ENCODE measurements around the gene USP40. TPM values are rescaled to one million over a fixed set of nuclear protein-coding genes. Genes with fewer than 3 reads are reported as not detected.

Gene USP40
- total RNA-seq, 5 donors from 2014 or later (not counting 1 experiment from before 2014, with no cell fraction given) = 17.3 to 24.5 (median 20.4) TPM

GRCh38 chr2:233453916-233454315 lies 112.7 kb downstream of the USP40 start:
- H3K4me3 ChIP-seq (ENCODE audit: control insufficient read depth in 1 of 2, extremely low read depth in 1 of 2, low read length in 1 of 2) = no peak overlapping the region
- POLR2A ChIA-PET = no interaction called here
- CTCF ChIA-PET = interaction anchor here in 1 of 2 donors (0.7 kb wide), 1 partner anchor 1112 kb away, joined by 3 read pairs; no protein-coding TSS in a partner anchor
- WGBS (ENCODE audit: insufficient coverage) = 98% methylated on average over 8 of the region's 8 CpGs
- H3K4me1 ChIP-seq (ENCODE audit: control insufficient read depth in 1 of 2, extremely low read depth in 1 of 2, insufficient read depth in 2 of 2, low read length in 2 of 2) = no peaks in the 10 kb centered on the region
- H3K36me3 ChIP-seq (ENCODE audit: control insufficient read depth in 2 of 2, extremely low read depth in 1 of 2, insufficient read depth in 1 of 2, low read length in 1 of 2) = peaks cover 35 to 100% of the 10 kb centered on the region in 2 donors
- no peaks in the 10 kb centered on the region for H3K9me3 ChIP-seq
- Mint-ChIP-seq H3K27me3 (no peaks in the 10 kb centered on the region), H3K4me1 (peaks cover 0 to 5% (median 0%) of the 10 kb centered on the region in 3 donors), H3K4me3 (no peak overlapping the region), H3K27ac (no peak overlapping the region), H3K9me3 (no peaks in the 10 kb centered on the region), H3K36me3 (peaks cover 54% of the 10 kb centered on the region)
- DNase-seq = no peak
- no peaks in the 10 kb centered on the region for H3K27me3 ChIP-seq (replicated peaks in 1 of 2; ENCODE audit: control insufficient read depth in 2 of 2, extremely low read depth in 1 of 2, insufficient read depth in 2 of 2, low read length in 1 of 2)
- no peak overlapping the region for H3K27ac ChIP-seq (ENCODE audit: low read length)
- no peak for ATAC-seq (replicated peaks in 1 of 4)

DNA sequence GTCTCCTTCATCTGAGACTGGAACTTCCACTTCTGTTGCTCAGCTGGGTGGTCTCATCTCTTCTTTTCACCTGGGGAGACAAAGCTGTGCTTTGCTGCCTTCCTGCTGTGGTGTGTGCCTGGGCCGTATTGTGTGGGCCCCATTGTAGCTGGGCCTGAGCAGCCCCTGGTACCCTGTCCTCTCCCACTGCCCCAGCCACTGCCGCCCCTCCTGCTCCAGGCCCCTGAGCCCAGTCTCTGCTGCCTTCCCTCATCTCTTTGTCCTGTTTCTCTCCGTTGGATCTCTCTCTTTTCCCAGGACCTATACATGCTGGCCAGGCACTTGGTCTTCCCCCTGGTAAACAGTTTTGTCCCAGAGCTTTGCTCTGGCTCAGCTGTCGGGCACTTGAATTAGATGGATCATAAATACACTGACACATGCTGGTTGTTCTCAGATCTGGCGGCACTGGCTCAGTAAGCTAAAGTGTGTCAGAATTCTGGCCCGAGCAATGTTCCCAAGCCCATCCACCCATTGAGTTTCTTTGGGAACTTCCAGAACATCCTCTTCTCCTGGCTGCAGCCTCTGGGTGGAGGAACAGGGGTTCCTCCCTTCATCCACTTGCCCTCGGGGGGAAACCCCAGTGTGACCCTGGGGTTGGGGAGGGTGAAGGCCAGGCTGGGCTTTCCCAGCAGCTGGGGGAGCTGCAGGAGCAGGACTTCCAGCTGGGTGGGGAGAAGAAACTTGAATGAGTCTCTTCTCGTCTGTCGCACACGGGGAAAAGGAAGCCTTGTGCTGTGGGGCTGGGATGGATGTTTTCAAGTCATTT lies 113.3 kb downstream of the USP40 start:
- no peaks in the 10 kb centered on the region for H3K9me3 Mint-ChIP-seq
- H3K36me3 ChIP-seq (ENCODE audit: control insufficient read depth in 2 of 2, extremely low read depth in 1 of 2, insufficient read depth in 1 of 2, low read length in 1 of 2) = peaks cover 35 to 100% of the 10 kb centered on the region in 2 donors
- no peak for DNase-seq
- ATAC-seq (replicated peaks in 1 of 4) = no peak
- no peaks in the 10 kb centered on the region for H3K27me3 ChIP-seq (replicated peaks in 1 of 2; ENCODE audit: control insufficient read depth in 2 of 2, extremely low read depth in 1 of 2, insufficient read depth in 2 of 2, low read length in 1 of 2)
- no peaks in the 10 kb centered on the region for H3K27me3 Mint-ChIP-seq
- CTCF ChIA-PET = interaction anchor here (0.7 kb wide), 2 partner anchors 1112 to 1818 kb away, joined by 3 read pairs; no protein-coding TSS in a partner anchor
- peaks cover 56% of the 10 kb centered on the region for H3K36me3 Mint-ChIP-seq
- H3K4me1 ChIP-seq (ENCODE audit: control insufficient read depth in 1 of 2, extremely low read depth in 1 of 2, insufficient read depth in 2 of 2, low read length in 2 of 2) = no peaks in the 10 kb centered on the region
- H3K27ac ChIP-seq (ENCODE audit: low read length) = no peak overlapping the region
- POLR2A ChIA-PET = no interaction called here
- WGBS (ENCODE audit: insufficient coverage) = 100% methylated on average over 6 of the region's 10 CpGs
- no peak overlapping the region for H3K4me3 Mint-ChIP-seq
- H3K27ac Mint-ChIP-seq = peak overlapping the region in 1 of 2 donors; percentile 39
- H3K4me3 ChIP-seq (ENCODE audit: control insufficient read depth in 1 of 2, extremely low read depth in 1 of 2, low read length in 1 of 2) = no peak overlapping the region
- H3K4me1 Mint-ChIP-seq = peaks cover 0 to 6% (median 0%) of the 10 kb centered on the region in 3 donors
- H3K9me3 ChIP-seq = no peaks in the 10 kb centered on the region

- H3K4me3 Mint-ChIP-seq = no peak overlapping the region
- WGBS (ENCODE audit: insufficient coverage) = 93% methylated on average over 7 of the region's 9 CpGs
- no peaks in the 10 kb centered on the region for H3K9me3 Mint-ChIP-seq
- peaks cover 50% of the 10 kb centered on the region for H3K36me3 Mint-ChIP-seq
- peaks cover 0 to 4% (median 0%) of the 10 kb centered on the region in 3 donors for H3K4me1 Mint-ChIP-seq
- no peak overlapping the region for H3K27ac ChIP-seq (ENCODE audit: low read length)
- ChIA-PET CTCF (no interaction called here), POLR2A (interaction anchor here in 1 of 2 donors (0.6 kb wide), 1 partner anchor 95 kb away, joined by 4 read pairs; no protein-coding TSS in a partner anchor)
- no peaks in the 10 kb centered on the region for H3K27me3 ChIP-seq (replicated peaks in 1 of 2; ENCODE audit: control insufficient read depth in 2 of 2, extremely low read depth in 1 of 2, insufficient read depth in 2 of 2, low read length in 1 of 2)
- DNase-seq = no peak
- no peak overlapping the region for H3K4me3 ChIP-seq (ENCODE audit: control insufficient read depth in 1 of 2, extremely low read depth in 1 of 2, low read length in 1 of 2)
- H3K4me1 ChIP-seq (ENCODE audit: control insufficient read depth in 1 of 2, extremely low read depth in 1 of 2, insufficient read depth in 2 of 2, low read length in 2 of 2) = no peaks in the 10 kb centered on the region
- no peak overlapping the region for H3K27ac Mint-ChIP-seq
- H3K27me3 Mint-ChIP-seq = no peaks in the 10 kb centered on the region
- no peaks in the 10 kb centered on the region for H3K9me3 ChIP-seq
- ATAC-seq (replicated peaks in 1 of 4) = no peak
- peaks cover 25 to 95% of the 10 kb centered on the region in 2 donors for H3K36me3 ChIP-seq (ENCODE audit: control insufficient read depth in 2 of 2, extremely low read depth in 1 of 2, insufficient read depth in 1 of 2, low read length in 1 of 2)
These were observed 114.6 kb downstream of the USP40 start for GRCh38 chr2:233451950-233452349.

- CTCF ChIA-PET = no interaction called here
- WGBS (ENCODE audit: insufficient coverage) = 87% methylated on average over 6 of the region's 22 CpGs
- no peak for DNase-seq
These were observed 115.6 kb downstream of the USP40 start for GRCh38 chr2:233450864-233451575.

DNA sequence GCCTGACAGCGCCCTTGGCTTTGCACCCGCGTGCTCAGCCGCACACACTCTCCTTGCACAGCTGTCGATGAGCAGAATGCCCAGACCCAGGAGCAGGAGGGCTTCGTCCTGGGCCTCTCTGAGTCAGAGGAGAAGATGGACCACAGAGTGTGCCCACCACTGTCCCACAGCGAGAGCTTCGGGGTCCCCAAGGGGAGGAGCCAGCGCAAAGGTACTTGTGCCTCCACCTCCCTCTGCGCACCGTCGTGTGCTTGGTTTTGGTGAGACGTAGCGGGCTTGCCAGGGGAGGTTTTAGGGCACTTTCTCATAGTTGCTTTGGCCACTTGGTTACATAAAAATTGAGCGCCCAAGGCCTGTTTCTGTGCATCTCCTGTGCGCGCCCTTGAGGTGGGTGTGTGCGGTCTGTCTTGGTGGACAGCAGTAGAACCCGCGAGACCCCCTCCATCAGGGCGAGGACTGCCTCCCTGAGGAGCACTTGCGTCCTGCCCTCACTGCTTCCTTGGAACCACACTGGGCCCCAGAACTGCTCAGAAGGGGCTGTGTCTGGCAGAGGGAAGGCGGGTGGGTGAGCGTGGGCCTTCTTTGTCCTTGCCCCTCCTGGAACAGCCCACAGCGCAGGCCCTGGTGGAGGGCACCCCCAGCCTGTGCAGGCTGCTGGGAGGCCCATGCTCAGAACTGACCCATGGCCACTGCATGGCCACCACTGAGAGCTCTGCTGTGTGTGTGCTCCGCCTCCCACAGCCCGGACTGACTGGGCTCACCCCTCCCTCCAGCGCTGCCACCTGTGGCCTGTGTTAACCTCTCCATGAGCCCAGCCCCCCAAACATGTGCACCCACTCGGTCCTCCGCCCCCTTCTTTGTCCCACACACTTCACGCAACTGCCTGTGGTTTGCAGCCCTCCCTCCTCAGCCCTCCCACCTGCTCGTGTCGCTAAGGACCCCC lies 116.4 kb downstream of the USP40 start:
- 87% methylated on average over 27 of the region's 33 CpGs for WGBS (ENCODE audit: insufficient coverage)
- ATAC-seq (replicated peaks in 1 of 4) (no peak), DNase-seq (peak in 1 of 35 experiments; percentile 16)
- Mint-ChIP-seq H3K9me3 (no peaks in the 10 kb centered on the region), H3K36me3 (peaks cover 51% of the 10 kb centered on the region), H3K27me3 (no peaks in the 10 kb centered on the region), H3K27ac (no peak overlapping the region), H3K4me3 (no peak overlapping the region), H3K4me1 (peaks cover 0 to 6% (median 0%) of the 10 kb centered on the region in 3 donors)
- no peaks in the 10 kb centered on the region for H3K4me1 ChIP-seq (ENCODE audit: control insufficient read depth in 1 of 2, extremely low read depth in 1 of 2, insufficient read depth in 2 of 2, low read length in 2 of 2)
- CTCF ChIA-PET = no interaction called here
- POLR2A ChIA-PET = no interaction called here
- H3K27me3 ChIP-seq (replicated peaks in 1 of 2; ENCODE audit: control insufficient read depth in 2 of 2, extremely low read depth in 1 of 2, insufficient read depth in 2 of 2, low read length in 1 of 2) = no peaks in the 10 kb centered on the region
- H3K36me3 ChIP-seq (ENCODE audit: control insufficient read depth in 2 of 2, extremely low read depth in 1 of 2, insufficient read depth in 1 of 2, low read length in 1 of 2) = peaks cover 28 to 95% of the 10 kb centered on the region in 2 donors
- no peak overlapping the region for H3K27ac ChIP-seq (ENCODE audit: low read length)
- H3K4me3 ChIP-seq (ENCODE audit: control insufficient read depth in 1 of 2, extremely low read depth in 1 of 2, low read length in 1 of 2) = no peak overlapping the region
- no peaks in the 10 kb centered on the region for H3K9me3 ChIP-seq

More at GRCh38 chr2:233450864-233451575, 115.6 kb downstream of the USP40 start:
- no peak for ATAC-seq (replicated peaks in 1 of 4)
- H3K4me1 ChIP-seq (ENCODE audit: control insufficient read depth in 1 of 2, extremely low read depth in 1 of 2, insufficient read depth in 2 of 2, low read length in 2 of 2) = no peaks in the 10 kb centered on the region
- H3K27me3 ChIP-seq (replicated peaks in 1 of 2; ENCODE audit: control insufficient read depth in 2 of 2, extremely low read depth in 1 of 2, insufficient read depth in 2 of 2, low read length in 1 of 2) = no peaks in the 10 kb centered on the region
- no peaks in the 10 kb centered on the region for H3K9me3 ChIP-seq
- H3K27ac ChIP-seq (ENCODE audit: low read length) = no peak overlapping the region
- POLR2A ChIA-PET = no interaction called here
- peaks cover 28 to 95% of the 10 kb centered on the region in 2 donors for H3K36me3 ChIP-seq (ENCODE audit: control insufficient read depth in 2 of 2, extremely low read depth in 1 of 2, insufficient read depth in 1 of 2, low read length in 1 of 2)
- H3K4me3 ChIP-seq (ENCODE audit: control insufficient read depth in 1 of 2, extremely low read depth in 1 of 2, low read length in 1 of 2) = no peak overlapping the region
- no peaks in the 10 kb centered on the region for H3K27me3 Mint-ChIP-seq
- peaks cover 0 to 4% (median 0%) of the 10 kb centered on the region in 3 donors for H3K4me1 Mint-ChIP-seq
- no peaks in the 10 kb centered on the region for H3K9me3 Mint-ChIP-seq
- no peak overlapping the region for H3K4me3 Mint-ChIP-seq
- peak overlapping the region in 1 of 2 donors; percentile 16 for H3K27ac Mint-ChIP-seq
- H3K36me3 Mint-ChIP-seq = peaks cover 52% of the 10 kb centered on the region

All from T-cell (primary cell).